Coronary artery (tissue), 2 donors: ENCODE results near the gene CAPN14.

Experiments used
- DNase-seq: peaks from one replicate; pipeline ENCODE4 v3.0.0-alpha.2; 2017; ENCODE audit warnings: low spot score
- H3K27ac ChIP-seq, 2 donors: fragments of 200-600 bp; sonication (generic); one replicate each; pipeline ENCODE4 v1.5.1; 2016 to 2019
- H3K4me3 ChIP-seq: fragments of 200-600 bp; sonication (generic); 2 replicates; pipeline ENCODE4 v1.5.1; 2016; ENCODE audit warnings: mild to moderate bottlenecking, moderate library complexity
- TF ChIP-seq, protein P1 (sequence below): fragments of 200-600 bp; sonication (generic); IDR thresholded peaks from one replicate; pipeline ENCODE4 v1.5.1; 2019; ENCODE audit warnings: antibody characterized with exemption

Gene CAPN14

DNA sequence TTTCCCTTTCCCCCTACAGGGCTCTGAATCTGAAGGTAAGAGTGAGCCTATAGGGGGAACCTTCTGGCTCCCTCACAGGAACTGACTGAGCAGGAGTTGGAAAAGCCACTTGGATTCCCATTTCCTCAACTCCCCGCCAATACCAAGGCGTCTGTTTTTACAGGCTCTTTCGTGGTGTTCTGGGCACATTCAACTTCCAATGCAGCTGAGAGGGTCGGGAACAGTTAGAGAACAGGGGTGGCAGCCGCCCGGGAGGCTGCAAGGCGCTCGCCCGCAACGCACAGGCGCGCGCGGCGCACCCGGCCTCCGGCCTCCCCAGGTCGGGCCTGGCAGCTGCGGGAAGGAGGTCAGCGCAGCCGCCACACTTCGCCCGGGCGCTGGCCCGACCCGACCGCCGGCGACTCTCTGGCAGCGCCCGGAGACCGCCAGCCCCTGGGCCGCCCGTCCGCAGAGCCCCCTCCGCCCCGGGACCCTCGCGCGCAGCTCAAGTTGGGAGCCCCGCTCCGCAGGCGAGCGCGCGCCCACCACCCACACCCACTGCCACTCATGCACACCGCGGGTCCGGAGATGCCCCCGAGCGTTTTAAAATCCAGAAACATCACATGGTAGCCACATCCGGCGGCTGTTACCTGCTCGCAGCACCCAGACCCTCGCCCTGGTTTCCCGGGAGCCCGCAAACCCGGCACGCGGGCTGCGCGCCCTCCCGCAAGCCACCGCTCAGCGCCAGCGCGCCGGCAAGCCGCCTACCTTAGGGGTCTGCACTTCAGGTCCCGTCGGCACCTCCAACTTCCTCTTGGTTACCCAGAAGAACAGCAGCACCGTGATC lies 79.9 kb downstream of the CAPN14 start:
- TF ChIP-seq, protein P1, sequence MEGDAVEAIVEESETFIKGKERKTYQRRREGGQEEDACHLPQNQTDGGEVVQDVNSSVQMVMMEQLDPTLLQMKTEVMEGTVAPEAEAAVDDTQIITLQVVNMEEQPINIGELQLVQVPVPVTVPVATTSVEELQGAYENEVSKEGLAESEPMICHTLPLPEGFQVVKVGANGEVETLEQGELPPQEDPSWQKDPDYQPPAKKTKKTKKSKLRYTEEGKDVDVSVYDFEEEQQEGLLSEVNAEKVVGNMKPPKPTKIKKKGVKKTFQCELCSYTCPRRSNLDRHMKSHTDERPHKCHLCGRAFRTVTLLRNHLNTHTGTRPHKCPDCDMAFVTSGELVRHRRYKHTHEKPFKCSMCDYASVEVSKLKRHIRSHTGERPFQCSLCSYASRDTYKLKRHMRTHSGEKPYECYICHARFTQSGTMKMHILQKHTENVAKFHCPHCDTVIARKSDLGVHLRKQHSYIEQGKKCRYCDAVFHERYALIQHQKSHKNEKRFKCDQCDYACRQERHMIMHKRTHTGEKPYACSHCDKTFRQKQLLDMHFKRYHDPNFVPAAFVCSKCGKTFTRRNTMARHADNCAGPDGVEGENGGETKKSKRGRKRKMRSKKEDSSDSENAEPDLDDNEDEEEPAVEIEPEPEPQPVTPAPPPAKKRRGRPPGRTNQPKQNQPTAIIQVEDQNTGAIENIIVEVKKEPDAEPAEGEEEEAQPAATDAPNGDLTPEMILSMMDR: no peak
- no peak for DNase-seq

DNA sequence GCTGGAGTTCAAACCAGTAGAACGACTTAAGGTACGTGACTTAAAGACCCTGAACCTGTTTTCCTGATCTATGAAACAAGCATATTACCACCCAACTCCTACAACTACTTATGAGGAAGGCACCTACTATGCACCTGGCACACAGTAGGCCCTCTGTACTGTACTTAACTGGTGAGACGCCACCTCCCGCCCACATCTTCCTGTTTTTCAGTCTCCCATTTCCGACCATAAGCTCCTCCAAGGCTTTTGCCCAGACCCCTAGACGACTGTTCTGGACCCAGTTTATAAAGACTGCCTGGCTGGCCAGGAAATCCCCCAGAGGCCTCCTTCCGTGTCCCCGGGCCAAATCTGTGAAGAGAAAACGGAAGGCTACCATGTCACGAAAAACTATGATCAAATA lies 80.6 kb downstream of the CAPN14 start:
- Histone ChIP-seq H3K4me3 (peak overlapping the region; percentile 68), H3K27ac (no peak overlapping the region)
- TF ChIP-seq, protein P1: no peak
- DNase-seq: no peak

More for the DNA sequence above, 79.9 kb downstream of the CAPN14 start:
- H3K4me3 ChIP-seq: peak overlapping the region; percentile 68
- H3K27ac ChIP-seq: no peak overlapping the region

DNA sequence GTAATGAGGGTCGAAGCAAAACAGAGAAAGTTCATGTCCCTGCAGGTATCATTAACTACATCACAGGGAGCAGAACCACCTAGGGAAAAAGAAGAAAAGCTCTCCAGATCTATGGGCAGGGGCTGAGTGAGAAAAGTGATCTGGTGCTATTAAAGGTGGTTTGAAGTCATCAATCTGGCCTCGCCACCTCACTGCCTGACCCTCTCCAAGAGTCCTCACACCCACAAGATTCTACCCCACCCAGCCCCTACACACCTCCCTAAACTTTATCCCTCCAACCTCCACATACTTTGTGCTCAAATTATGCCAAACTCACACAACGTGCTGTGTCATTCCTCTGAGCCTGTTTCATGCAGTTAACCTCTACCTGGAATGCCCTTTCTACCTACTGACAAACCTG lies 81.3 kb downstream of the CAPN14 start:
- no peak for DNase-seq
- no peak overlapping the region for H3K4me3 ChIP-seq

DNA sequence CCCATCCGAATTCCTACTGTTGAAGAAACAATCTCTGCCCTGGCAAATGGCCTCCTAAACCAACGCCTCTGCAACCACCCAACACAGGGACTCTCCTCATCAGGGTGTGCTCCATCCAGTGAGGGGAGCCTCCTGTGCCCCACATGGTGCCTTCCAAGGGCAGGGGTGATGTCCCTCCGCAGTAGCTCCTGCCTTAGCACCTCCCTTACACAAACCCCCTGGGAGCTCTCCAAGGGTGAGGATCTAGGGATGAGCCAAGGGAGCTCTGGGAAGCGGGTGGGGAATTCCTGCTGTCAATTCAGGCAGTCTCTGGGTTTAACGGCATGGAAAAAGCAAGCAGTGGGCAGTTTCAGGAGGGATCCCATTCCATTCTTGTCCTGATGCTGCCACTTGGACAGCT lies 82.8 kb downstream of the CAPN14 start:
- Histone ChIP-seq H3K4me3 (no peak overlapping the region), H3K27ac (no peak overlapping the region)
- TF ChIP-seq, protein P1: no peak

More for the DNA sequence above, 81.3 kb downstream of the CAPN14 start:
- H3K27ac ChIP-seq: no peak overlapping the region
- TF ChIP-seq, protein P1: no peak

DNA sequence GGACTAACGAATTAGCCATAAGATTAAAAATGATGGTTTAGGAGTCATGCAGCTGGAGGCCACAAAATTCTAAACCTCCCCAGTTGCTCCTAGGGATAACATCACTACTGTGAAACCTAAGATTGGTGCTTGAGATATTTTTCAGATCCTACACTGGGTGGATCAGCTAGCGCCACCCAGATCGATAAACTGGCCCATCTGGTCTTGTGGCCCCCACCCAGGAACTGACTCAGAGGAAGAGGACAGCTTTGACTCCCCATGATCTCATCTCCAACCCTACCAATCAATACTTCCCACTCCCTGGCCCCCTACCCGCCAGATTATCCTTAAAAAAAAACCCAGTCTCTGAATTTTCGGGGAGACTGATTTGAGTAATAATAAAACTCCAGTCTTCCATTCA lies 84.5 kb downstream of the CAPN14 start:
- Histone ChIP-seq H3K4me3 (no peak overlapping the region), H3K27ac (no peak overlapping the region)
- no peak for DNase-seq
- TF ChIP-seq, protein P1: no peak

More for the DNA sequence above, 82.8 kb downstream of the CAPN14 start:
- no peak for DNase-seq

DNA sequence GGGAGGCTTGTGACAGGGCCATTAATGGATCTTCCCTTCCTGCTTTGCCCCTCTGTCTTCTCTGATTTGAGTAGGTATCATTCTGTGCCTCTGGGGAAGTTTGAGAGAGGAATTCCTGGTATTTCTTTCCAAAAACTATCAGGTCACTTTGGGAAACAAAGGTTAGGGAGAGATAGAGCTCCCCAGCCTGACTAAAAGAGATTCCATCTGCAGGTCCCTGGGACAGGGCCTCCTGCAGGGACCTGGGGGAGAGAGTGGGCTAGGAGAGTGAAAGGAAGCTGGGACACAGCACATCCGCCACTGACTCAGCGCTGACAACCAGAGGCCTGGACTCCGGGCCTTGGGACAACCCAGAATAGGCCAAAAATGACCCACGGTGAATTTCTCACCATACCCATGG lies 85.4 kb downstream of the CAPN14 start:
- H3K4me3 ChIP-seq: no peak overlapping the region
- TF ChIP-seq, protein P1: no peak

More for the DNA sequence above, 85.4 kb downstream of the CAPN14 start:
- DNase-seq: no peak
- H3K27ac ChIP-seq: no peak overlapping the region
